Measurements from ENCODE around the gene IFT88. TPM values are rescaled to one million over a fixed set of nuclear protein-coding genes. Genes with fewer than 3 reads are reported as not detected.

Gene IFT88
- total and polyA plus RNA-seq, 9 of the 15 experiments (the other 6 are each of a cell fraction or from before 2014, with no cell fraction given): 8.3 to 13.5 (median 10.0) TPM

- TF ChIP-seq ZNF449 (CRISPR knock-in tag; IDR thresholded peaks at IDR 0.05) (no peak), JUN (IDR thresholded peaks at IDR 0.05; ENCODE audit: borderline replicate concordance, low read depth, low read length) (no peak), JUN (CRISPR knock-in tag; IDR thresholded peaks at IDR 0.05; ENCODE audit: borderline replicate concordance) (no peak), TRIM28 (IDR thresholded peaks at IDR 0.05) (no peak), ZFP1 (CRISPR knock-in tag; IDR thresholded peaks at IDR 0.05) (no peak), U2AF2 (optimal IDR thresholded peaks at IDR 0.05; ENCODE audit: low read depth, low read length) (no peak), MNT (conservative IDR thresholded peaks at IDR 0.05) (no peak), ZKSCAN8 (CRISPR knock-in tag; IDR thresholded peaks at IDR 0.05) (no peak), CCNT2 (IDR thresholded peaks at IDR 0.05; ENCODE audit: borderline replicate concordance, extremely low read depth, insufficient read length, low read depth, low read length) (no peak)
These were observed 97.4 kb downstream of the IFT88 start (continued) for GRCh38 chr13:20664351-20664750.

Measured in K562 (cell line).